Nucleus accumbens (tissue), 56 donors: ENCODE measurements around the gene ZFPM1.
"Not testable (repeated sequence)": the region's sequence is repeated elsewhere in the genome, so short reads cannot be mapped to it uniquely, and the experiment has no call there.

Experiments
- DNase-seq, 56 donors: peaks; one replicate each; lab custom pipeline; 2025; lab: John Stamatoyannopoulos, UW

ZFPM1 gene

GRCh38 chr16:88463411-88463810 is 10.3 kb downstream of the ZFPM1 start:
- DNase-seq = no peak

DNA sequence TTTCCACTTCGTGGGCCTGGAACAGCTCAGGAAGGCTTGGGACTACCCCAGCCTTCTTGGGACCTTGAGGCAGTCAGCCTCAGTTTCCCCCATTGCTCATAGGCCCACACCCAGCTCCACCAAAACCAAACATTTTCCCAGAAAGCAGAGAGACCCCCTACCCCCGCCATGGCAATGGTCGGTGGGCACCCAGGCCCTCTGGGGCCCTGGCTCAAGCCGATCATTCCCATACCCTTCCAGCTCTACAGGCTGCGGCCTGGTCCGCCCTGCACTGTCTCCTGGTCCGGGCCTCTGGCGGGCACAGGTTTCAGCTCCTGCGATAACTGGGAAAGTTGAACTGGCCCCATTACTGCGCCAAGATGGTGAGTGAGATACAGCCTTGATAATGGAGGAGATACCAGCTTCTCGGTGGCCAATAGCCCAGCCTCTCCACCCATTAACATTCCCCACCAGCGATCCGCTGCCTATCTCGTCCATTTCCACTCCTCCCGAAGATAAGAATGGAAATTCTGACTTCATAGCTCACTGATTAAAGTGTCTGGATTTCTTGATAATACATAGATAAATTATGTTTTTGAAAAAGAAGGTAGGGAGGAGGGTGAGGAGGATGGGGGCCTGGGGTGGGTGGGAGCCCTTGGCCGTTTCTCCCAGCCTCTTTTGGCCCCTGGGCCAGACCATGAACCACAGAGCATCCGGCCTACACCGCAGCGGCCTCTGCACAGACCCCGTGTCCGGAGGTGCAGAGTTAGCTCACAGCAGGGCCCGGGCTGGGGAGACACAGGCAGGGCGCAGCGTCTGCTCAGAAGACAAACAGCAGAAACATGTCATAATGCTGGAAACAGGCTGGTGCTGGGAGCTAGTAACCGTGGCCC is 11.6 kb downstream of the ZFPM1 start:
- no peak for DNase-seq

DNA sequence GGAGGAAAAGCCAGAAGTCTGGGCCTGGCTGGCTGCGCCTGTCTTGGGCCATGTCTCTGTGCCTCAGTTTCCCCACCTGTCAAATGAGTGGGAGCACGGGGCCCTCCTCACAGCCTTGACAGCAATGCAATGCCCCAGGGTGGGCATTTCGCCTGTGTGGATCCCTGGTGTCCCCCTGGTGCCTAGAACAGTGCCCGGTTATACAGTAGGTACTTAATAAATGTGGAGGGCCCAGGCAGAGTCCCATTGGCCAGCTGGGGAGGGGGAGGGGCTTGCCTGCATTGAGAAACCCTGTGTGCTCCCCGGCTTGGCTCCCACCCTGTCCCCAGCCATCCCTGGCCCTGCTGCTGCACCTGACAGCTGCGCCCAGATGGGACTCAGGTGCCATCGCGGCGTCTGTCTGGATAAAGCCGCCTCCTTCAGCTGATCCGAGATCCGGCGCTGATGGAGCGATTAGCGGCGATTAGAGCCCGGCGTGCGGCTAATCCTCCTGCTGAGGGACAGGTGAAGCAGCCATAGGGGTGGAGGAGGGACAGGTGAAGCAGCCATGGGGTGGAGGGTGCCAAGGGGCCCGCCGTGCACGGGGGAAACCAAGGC is 12.4 kb downstream of the ZFPM1 start:
- no peak for DNase-seq

GRCh38 chr16:88466175-88466862 is 13.2 kb downstream of the ZFPM1 start:
- DNase-seq = no peak

DNA sequence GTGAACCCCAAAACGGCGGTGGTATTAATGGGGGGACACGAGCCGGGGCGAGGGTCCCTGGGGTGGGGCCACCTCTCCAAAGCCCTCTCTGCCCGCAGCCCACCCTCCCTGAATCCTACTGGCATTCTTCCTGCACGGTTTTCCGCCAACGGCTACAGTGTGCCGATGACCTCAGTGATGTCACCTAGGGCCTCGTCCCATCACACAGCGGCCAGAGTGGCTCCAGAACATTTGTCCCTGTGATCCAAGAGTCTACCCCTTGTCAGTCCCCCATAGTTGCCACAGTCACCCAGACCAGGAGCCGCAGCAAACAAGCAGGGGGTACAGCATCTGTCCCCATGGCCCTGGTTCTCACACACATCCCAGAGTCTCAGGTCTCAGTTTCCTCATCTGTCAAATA is 13.9 kb downstream of the ZFPM1 start:
- no peak for DNase-seq

GRCh38 chr16:88467541-88467944 is 14.5 kb downstream of the ZFPM1 start:
- no peak for DNase-seq

- peak in 13 of 56 donors; percentile 3 to 52 (median 19) for DNase-seq
These were observed 15.4 kb downstream of the ZFPM1 start for GRCh38 chr16:88468275-88469129.

- DNase-seq = no peak
These were observed 16.7 kb downstream of the ZFPM1 start for GRCh38 chr16:88469615-88470395.

GRCh38 chr16:88470396-88470680 is 17.3 kb downstream of the ZFPM1 start:
- not testable (repeated sequence) for DNase-seq

DNA sequence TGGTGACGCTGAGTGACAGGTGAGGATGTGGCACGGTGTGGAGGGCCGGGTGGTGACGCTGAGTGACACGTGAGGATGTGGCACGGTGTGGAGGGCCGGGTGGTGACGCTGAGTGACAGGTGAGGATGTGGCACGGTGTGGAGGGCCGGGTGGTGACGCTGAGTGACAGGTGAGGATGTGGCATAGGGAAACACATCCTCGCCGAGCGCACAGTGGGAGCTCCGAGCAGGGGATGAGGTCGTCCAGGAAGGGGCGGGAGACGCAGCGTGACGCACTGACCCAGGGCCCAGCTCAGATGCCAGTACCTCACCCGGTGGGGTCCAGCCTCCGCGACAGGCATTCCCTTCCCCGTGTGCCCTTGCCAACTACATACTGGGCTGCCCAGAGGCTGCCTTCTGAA is 17.6 kb downstream of the ZFPM1 start:
- not testable (repeated sequence) for DNase-seq

DNA sequence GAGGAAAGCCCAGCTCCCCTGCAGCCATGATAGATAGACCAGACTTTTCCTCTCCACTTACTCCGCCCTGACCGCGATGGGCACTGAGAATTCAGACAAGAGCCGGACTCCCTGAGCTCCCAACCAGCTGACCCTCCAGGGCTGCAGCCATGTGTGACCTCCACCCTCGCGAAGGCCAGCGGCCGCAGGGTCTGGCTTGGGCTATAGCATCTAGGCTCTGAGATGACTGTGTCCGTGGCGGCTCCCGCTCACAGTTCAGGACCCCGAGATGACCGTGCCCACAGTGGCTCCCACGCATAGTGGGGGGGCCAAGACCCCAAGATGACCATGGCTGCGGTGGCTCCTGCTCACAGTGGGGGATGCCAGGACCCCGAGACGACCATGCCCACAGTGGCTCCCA is 18.0 kb downstream of the ZFPM1 start:
- no peak for DNase-seq

- DNase-seq = no peak
These were observed 18.5 kb downstream of the ZFPM1 start for GRCh38 chr16:88471575-88471974.

GRCh38 chr16:88472069-88472468 is 19.0 kb downstream of the ZFPM1 start:
- no peak for DNase-seq

GRCh38 chr16:88472637-88473205 is 19.6 kb downstream of the ZFPM1 start:
- no peak for DNase-seq

- no peak for DNase-seq
These were observed 20.8 kb downstream of the ZFPM1 start for GRCh38 chr16:88473666-88474534.

- no peak for DNase-seq
These were observed 22.0 kb downstream of the ZFPM1 start for GRCh38 chr16:88475037-88475436.

DNA sequence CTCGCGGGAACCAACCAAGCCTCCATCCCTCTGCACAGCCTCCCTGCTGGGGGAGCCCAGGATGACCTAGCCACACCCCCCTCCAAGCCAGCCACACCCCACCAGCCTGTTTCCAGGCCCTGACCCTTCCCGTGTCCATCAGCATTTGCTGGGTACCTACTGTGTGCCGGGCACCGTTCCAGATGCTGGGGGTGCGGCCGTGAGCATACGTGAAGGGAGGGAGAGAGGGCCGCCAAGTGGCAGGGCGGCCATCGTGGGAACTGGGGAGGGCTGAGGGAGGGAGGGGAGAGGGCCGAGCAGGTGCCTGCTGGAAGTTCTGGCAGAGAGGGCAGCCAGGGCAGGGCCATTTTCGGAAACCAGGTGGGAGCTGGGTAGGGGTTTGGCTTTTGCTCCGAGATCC is 23.1 kb downstream of the ZFPM1 start:
- no peak for DNase-seq

DNA sequence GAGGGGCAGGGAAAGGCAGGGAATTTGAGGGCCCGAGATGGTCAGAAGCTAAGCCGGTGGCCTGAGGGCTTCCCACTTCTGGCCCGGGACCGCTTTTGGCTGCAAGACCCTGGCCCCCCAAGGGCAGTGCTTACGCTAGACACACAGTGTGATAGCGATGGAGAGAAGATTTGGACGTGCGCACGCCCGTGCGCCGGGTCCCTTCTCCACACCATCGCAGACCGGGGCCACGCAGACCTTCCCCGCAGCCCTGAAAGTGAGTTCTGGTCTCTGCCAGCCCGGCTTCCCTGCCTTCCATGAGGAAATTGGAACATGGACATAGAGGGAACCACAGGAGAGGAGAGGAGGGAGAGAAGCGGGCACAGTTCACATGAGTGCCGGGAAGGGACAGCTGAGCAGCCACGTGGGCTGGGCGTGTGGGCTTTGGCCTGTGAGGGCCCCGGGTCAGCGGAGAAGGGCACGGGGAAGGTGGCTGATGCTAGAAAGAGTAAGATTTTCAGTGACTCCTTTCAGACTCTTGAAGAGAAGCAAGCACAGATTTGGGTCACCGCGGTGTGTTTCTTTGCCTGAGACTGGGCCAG is 23.8 kb downstream of the ZFPM1 start:
- DNase-seq = no peak
